ENCODE measurements around the gene OR1F1. TPM values are rescaled to one million over a fixed set of nuclear protein-coding genes. Genes with fewer than 3 reads are reported as not detected.
A peak's percentile ranks its signal among the peaks of the same experiment; 100 is the strongest.

The OR1F1 gene
- total RNA-seq, 1 experiment from 2014 or later: not detected

GRCh38 chr16:3220839-3221238 is 32.8 kb downstream of the OR1F1 start:
- POLR2A ChIA-PET (ENCODE audit: low non-redundant PET): no interaction called here
- H3K4me3 ChIP-seq (ENCODE audit: low read depth, low read length, poor library complexity, severe bottlenecking): no peak overlapping the region
- H3K9me3 ChIP-seq (ENCODE audit: low read depth, low read length, poor library complexity, severe bottlenecking): peaks cover 48% of the 10 kb centered on the region
- H3K36me3 ChIP-seq (ENCODE audit: insufficient read depth, low read length, poor library complexity, severe bottlenecking): peaks cover 27% of the 10 kb centered on the region
- no peak overlapping the region for H3K27ac ChIP-seq (ENCODE audit: low read depth, low read length, poor library complexity, severe bottlenecking)
- no TSS peak for BruUV-seq (replicated peaks)
- DNase-seq (ENCODE audit: low spot score): no peak
- intact Hi-C loops (cut with micrococcal nuclease; ENCODE audit: unreplicated experiment): no loop called here
- no peaks in the 10 kb centered on the region for H3K4me1 ChIP-seq (ENCODE audit: insufficient read depth, low read length, poor library complexity, severe bottlenecking)
- no peak for TF ChIP-seq EZH2 (IDR thresholded peaks at IDR 0.05; ENCODE audit: borderline replicate concordance, low read depth, low read length, poor library complexity, severe bottlenecking)
- no peak for TF ChIP-seq CTCF (conservative IDR thresholded peaks at IDR 0.05; ENCODE audit: low read depth, low read length)
- CTCF ChIA-PET: no interaction called here
- peaks cover 18% of the 10 kb centered on the region for H3K27me3 ChIP-seq (replicated peaks; ENCODE audit: insufficient read depth, low read depth, low read length, poor library complexity)

GRCh38 chr16:3223913-3224515 is 36.0 kb downstream of the OR1F1 start:
- H3K27me3 ChIP-seq (replicated peaks; ENCODE audit: insufficient read depth, low read depth, low read length, poor library complexity): no peaks in the 10 kb centered on the region
- H3K36me3 ChIP-seq (ENCODE audit: insufficient read depth, low read length, poor library complexity, severe bottlenecking): peaks cover 58% of the 10 kb centered on the region
- CTCF ChIA-PET: no interaction called here
- POLR2A ChIA-PET (ENCODE audit: low non-redundant PET): no interaction called here
- TF ChIP-seq CTCF (conservative IDR thresholded peaks at IDR 0.05; ENCODE audit: low read depth, low read length) (no peak), EZH2 (IDR thresholded peaks at IDR 0.05; ENCODE audit: borderline replicate concordance, low read depth, low read length, poor library complexity, severe bottlenecking) (no peak)
- no peak overlapping the region for H3K4me3 ChIP-seq (ENCODE audit: low read depth, low read length, poor library complexity, severe bottlenecking)
- intact Hi-C loops (cut with micrococcal nuclease; ENCODE audit: unreplicated experiment): no loop called here
- no peak for DNase-seq (ENCODE audit: low spot score)
- no TSS peak for BruUV-seq (replicated peaks)
- no peaks in the 10 kb centered on the region for H3K4me1 ChIP-seq (ENCODE audit: insufficient read depth, low read length, poor library complexity, severe bottlenecking)
- H3K27ac ChIP-seq (ENCODE audit: low read depth, low read length, poor library complexity, severe bottlenecking): no peak overlapping the region
- H3K9me3 ChIP-seq (ENCODE audit: low read depth, low read length, poor library complexity, severe bottlenecking): peaks cover 73% of the 10 kb centered on the region

GRCh38 chr16:3234543-3234856 is 46.5 kb downstream of the OR1F1 start:
- ChIA-PET POLR2A (ENCODE audit: low non-redundant PET) (interaction anchor here (0.6 kb wide), 1 partner anchor 203 kb away, joined by 3 read pairs; no protein-coding TSS in a partner anchor), CTCF (interaction anchor here (0.6 kb wide), 1 partner anchor 32 kb away, joined by 3 read pairs; no protein-coding TSS in a partner anchor)
- H3K4me1 ChIP-seq (ENCODE audit: insufficient read depth, low read length, poor library complexity, severe bottlenecking): peaks cover 3% of the 10 kb centered on the region
- peak overlapping the region; percentile 97 for H3K4me3 ChIP-seq (ENCODE audit: low read depth, low read length, poor library complexity, severe bottlenecking)
- H3K9me3 ChIP-seq (ENCODE audit: low read depth, low read length, poor library complexity, severe bottlenecking): peaks cover 9% of the 10 kb centered on the region
- no peaks in the 10 kb centered on the region for H3K27me3 ChIP-seq (replicated peaks; ENCODE audit: insufficient read depth, low read depth, low read length, poor library complexity)
- peak overlapping the region; percentile 96 for H3K27ac ChIP-seq (ENCODE audit: low read depth, low read length, poor library complexity, severe bottlenecking)
- intact Hi-C loops (cut with micrococcal nuclease; ENCODE audit: unreplicated experiment): no loop called here
- H3K36me3 ChIP-seq (ENCODE audit: insufficient read depth, low read length, poor library complexity, severe bottlenecking): peaks cover 38% of the 10 kb centered on the region
- DNase-seq (ENCODE audit: low spot score): no peak
- BruUV-seq (replicated peaks): no TSS peak
- TF ChIP-seq EZH2 (IDR thresholded peaks at IDR 0.05; ENCODE audit: borderline replicate concordance, low read depth, low read length, poor library complexity, severe bottlenecking) (no peak), CTCF (conservative IDR thresholded peaks at IDR 0.05; ENCODE audit: low read depth, low read length) (no peak)

Data from A673 (cell line).